HG03354 (cell line): ENCODE results near the gene SOD1.

Experiments used
- ATAC-seq: cut with Tn5 transposase; IDR thresholded peaks from one replicate; pipeline ENCODE4 v1.9.1; 2021; ENCODE audit warnings: mild to moderate bottlenecking; ENCODE audit not compliant: unreplicated experiment, poor library complexity, severe bottlenecking

Gene SOD1

GRCh38 chr21:31675960-31676359 is 16.5 kb downstream of the SOD1 start:
- no peak for ATAC-seq

- no peak for ATAC-seq
Observed at GRCh38 chr21:31677047-31677446, 17.6 kb downstream of the SOD1 start.

DNA sequence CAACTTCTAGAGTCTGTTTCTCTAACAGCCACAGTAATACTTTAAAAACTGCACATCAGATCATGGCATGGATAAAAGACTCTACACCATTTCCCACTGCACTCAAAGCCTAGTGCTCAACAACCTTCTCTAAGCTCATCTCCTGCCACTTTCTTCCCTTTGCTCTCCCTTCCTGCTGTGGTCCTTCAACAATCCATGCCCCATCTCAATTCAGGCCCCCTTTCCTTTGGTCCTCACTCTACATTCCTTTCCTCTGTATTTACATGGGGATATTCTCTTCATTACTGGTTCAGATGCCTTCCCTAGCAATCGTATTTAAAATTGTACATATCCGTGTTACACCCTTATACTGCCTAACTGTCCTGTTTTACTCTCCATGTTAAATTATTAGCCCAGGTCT is 19.0 kb downstream of the SOD1 start:
- ATAC-seq = no peak

DNA sequence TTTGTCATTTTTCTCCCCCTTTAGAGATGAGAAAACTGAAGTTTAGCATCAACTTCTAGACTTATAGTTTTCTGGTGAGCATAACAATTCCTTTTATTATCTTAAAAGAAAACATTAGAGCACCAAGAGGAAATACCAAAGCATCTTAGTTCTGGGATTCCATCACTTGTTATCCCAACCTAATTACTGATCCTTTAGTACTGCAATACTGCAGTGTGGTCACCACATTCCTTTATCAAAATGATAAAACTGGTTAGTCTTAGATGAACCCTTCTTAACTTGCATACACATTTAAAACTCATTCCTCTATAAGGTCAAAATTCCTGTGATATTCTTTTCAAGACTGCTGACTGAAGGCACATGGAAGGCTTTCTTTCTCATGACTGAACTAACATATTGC is 23.1 kb downstream of the SOD1 start:
- no peak for ATAC-seq

DNA sequence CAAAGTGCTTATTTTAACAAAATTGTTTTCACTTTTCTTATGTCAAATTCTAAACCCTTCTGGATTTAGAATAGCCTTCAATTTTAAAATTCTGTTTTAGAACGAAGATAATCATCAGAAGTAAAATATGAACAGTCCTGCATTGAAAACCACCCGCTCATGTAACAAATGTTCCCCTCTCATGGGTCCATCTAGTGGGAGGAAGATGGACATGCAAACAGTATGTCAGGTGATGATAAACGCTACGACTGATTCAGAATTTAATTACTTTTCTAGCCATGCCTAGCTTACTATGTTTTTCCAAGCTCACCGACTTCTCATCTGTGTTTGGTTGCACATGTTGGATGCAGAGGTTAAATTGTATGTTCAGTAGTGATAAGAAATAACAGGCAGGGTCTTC is 23.5 kb downstream of the SOD1 start:
- ATAC-seq = no peak

DNA sequence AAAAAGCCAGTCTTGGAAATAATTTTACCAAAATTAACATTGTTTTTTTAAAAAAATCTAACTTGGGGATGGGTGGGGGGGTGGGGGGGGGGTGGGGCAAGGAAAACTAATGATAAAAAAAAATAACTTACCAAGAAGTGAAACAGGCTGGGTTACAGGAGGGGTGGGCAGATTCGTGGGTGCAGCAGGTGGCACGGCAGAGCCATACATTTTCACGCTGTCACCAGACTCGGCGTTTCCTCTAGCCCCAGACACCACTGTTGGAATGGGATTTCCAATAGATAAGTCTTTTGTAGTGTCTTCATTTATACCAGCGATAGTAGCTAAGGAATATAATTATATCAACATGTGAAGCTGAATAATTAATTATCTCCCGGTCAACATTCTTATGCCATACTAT is 25.4 kb downstream of the SOD1 start:
- ATAC-seq = no peak

DNA sequence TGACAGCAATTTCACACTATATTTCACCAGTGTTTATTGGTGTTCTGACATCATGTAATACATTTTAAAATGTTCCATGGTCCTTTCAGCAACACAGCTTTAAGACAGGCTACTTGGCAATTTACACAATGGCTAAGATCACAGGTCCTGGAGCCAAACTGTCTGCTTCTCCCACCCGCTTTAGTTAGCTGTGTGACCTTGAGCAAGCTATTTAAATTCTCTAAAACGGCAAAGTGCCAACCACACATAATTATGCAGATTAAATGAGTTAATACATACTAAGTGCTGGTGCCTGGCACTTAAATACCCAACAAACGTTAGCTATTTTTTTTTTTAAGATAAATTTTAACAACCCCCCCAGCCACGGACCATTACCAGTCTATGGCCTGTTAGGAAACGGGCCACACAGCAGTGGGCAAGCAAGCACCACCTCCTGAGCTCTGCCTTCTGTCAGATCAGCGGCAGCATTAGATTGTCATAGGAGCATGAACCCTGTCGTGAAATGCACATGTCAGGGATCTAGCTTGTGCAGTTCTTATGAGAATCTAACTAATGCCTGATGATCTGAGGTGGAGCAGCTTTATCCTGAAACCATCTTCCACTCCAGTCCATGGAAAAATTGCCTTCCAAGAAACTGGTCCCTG is 26.9 kb downstream of the SOD1 start:
- no peak for ATAC-seq

DNA sequence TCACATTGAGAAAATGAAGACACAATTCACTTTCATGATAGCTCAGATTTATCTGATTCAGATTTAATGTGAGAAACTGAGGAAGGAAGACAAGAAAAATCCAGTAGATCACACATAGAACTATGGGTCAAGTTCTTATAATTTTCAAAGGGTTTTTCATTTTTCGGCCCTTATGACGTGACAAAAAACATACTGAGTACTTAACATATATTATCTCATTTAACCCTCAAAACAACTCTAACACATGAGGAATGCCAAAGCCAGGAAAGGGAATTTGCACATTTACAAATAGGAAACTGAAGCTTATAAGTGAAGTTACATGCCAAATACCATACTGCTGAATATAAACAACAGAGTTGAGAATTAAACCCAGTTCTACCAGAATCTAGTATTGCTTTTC is 27.6 kb downstream of the SOD1 start:
- no peak for ATAC-seq

DNA sequence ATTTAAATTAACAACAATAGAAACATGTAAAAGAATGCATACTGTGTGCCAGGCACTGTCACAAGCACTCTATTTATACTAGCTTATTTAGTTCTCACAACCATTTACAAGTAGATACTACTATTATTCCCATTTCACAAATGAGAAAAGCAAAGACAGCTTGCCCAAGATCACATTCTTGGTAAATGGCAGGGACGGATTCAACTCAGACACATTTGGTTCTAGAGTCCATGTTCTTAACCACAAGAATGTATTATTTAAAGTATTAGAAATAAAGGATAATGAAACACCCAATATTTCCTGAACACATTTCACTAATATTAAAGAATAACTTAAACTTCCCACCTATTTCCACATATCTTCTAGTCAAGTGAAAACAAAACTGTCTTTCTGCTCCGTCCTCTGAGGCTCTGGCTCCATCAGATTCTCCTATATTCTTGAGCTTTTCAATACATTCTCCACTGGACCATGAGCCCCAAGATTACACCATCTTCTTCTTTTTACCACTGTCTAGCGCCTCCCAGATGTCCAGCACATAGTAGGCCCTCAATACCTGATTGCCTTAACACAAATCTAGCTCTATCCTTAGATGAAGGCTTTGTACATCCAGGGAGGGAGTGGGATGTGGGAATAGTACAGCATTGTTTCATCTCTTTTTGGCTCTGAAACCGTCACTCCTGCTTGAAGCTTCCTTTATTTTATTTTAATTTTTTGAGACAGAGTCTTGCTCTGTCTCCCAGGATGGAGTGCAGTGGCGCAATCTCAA is 29.3 kb downstream of the SOD1 start:
- no peak for ATAC-seq

DNA sequence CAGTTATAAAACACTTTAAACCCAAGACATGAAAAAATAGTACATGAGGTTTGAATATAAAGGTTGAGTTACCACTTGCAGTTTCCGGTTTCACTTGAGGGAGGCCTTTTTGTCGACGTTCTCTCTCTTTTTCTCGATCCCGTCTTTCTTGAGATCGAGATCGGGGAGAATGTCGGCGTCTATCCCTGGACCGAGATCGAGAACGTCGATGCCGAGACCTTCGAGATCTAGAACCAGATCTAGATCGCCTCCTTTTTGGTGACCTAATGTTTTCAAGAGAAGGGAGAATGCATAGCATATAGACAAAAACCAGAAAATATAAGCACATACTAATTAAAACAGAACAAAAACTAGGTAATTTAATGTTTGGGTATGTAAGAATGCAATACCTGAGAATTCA is 33.7 kb downstream of the SOD1 start:
- no peak for ATAC-seq

- ATAC-seq = no peak
Observed at GRCh38 chr21:31696424-31696823, 36.9 kb downstream of the SOD1 start.

- no peak for ATAC-seq
Observed at GRCh38 chr21:31698461-31698860, 39.0 kb downstream of the SOD1 start.

DNA sequence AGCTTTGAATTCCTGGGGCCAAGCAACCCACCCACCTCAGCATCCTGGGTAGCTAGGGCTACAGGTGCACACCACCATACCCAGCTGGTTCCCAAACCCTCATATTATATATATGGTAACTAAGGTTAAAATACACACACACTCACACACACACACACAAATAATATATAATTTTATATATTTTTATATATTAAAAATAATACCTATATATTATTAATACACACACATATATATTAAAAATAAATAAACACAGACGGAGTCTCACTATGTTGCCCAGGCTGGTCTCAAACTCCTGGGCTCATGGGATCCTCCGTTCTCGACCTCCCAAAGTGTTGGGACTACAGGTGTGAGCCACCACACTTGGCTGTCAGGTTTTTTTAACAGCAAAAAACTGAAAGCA is 40.5 kb downstream of the SOD1 start:
- ATAC-seq = no peak

GRCh38 chr21:31706562-31706961 is 47.1 kb downstream of the SOD1 start:
- no peak for ATAC-seq

DNA sequence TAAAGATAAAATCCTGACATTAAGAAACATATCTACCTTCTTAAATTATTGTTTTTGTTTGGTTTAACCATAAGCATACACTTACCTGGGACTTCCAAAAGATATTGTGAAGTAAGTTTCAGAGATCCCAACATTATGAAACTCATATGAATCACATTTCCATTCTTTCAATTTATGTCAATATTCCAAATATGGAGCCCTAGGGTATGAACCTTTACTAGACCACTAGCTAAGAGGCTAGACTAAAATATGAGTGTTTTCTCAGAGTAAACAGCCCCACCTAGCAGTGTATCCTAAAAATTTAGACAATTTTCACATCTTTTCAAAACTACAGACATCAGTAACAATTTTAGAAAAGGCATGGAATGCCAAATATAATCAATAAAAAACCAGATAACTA is 48.0 kb downstream of the SOD1 start:
- ATAC-seq = no peak

GRCh38 chr21:31708541-31708940 is 49.0 kb downstream of the SOD1 start:
- ATAC-seq = no peak

DNA sequence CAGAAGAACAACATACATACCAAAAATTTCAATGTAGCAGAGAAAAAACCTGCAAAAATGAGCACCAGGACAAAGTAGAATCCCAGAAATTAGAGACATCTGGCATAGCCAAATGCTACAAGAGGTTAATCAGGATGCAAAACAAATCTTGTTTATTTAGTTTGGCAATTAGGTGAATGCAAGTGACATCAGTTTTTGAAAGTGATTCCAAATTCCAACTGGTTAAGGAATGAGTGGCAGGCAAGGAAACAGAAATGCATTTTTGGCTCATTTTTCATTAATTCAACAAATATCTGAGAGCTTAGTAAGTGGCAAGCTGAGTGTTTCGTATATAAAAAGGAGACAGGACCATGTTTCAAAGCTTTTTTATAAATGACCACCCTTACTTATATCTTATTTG is 51.1 kb downstream of the SOD1 start:
- no peak for ATAC-seq

GRCh38 chr21:31711326-31711725 is 51.8 kb downstream of the SOD1 start:
- ATAC-seq = no peak

DNA sequence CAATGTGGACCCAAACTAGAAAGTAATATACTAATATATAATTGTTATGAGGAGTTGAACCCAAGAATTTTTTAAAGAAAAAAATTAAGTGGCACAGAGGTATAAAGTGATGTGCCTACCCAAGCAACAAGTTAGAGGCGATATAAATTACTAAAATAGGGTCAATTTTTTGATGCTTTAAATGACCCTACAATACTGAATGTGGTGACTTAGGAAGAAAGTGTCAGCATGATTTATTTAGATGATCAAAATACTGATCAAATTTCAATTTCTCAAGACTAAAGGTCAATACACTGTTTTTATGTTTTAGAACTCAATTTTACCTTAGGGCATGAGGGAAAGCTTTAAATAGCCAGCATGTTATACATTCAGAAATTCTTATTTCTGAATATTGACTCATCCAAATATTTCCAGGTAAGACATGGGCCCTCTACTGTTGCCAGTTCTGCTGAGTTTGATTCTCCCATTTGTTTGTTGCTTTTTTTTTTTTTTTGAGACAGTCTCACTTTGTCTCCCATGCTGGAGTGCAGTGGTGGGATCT is 52.3 kb downstream of the SOD1 start:
- ATAC-seq = no peak

GRCh38 chr21:31713115-31713514 is 53.6 kb downstream of the SOD1 start:
- ATAC-seq = no peak

GRCh38 chr21:31713973-31714740 is 54.7 kb downstream of the SOD1 start:
- no peak for ATAC-seq
